Neural progenitor cell (in vitro differentiated cells): ENCODE measurements around the gene TENT4A. TPM values are rescaled to one million over a fixed set of nuclear protein-coding genes. Genes with fewer than 3 reads are reported as not detected.

ENCODE experiments used
- DNase-seq: peaks from one replicate; pipeline ENCODE4 v3.0.0-alpha.2; 2016; ENCODE audit warnings: low spot score
- H2AFZ ChIP-seq: fragments of 200-600 bp; sonication (generic); replicated peaks from 2 replicates; pipeline ENCODE4 v1.6.1; 2016; ENCODE audit warnings: antibody characterized with exemption
- H3F3A ChIP-seq: fragments of 200-600 bp; sonication (generic); 2 replicates; pipeline ENCODE4 v1.6.1; 2016; ENCODE audit warnings: antibody characterized with exemption, low read depth
- H3K27ac ChIP-seq: fragments of 200-600 bp; sonication (generic); 2 replicates; pipeline ENCODE4 v1.5.1; 2016; ENCODE audit warnings: mild to moderate bottlenecking
- H3K27me3 ChIP-seq: fragments of 200-600 bp; sonication (generic); 2 replicates; pipeline ENCODE4 v1.6.1; 2016; ENCODE audit warnings: mild to moderate bottlenecking, moderate library complexity
- H3K36me3 ChIP-seq: fragments of 200-600 bp; sonication (generic); 2 replicates; pipeline ENCODE4 v1.5.1; 2016
- H3K4me1 ChIP-seq: fragments of 200-600 bp; sonication (generic); 2 replicates; pipeline ENCODE4 v1.6.1; 2016; ENCODE audit warnings: mixed run types
- H3K4me2 ChIP-seq: fragments of 200-600 bp; sonication (generic); 2 replicates; pipeline ENCODE4 v1.6.1; 2016
- H3K4me3 ChIP-seq: fragments of 200-600 bp; sonication (generic); 2 replicates; pipeline ENCODE4 v1.5.1; 2016
- H3K79me2 ChIP-seq: fragments of 200-600 bp; sonication (generic); 2 replicates; pipeline ENCODE4 v1.6.1; 2016; ENCODE audit warnings: low read depth
- H3K9ac ChIP-seq: fragments of 200-600 bp; sonication (generic); 2 replicates; pipeline ENCODE4 v1.6.1; 2016
- H3K9me3 ChIP-seq: fragments of 200-600 bp; sonication (generic); 2 replicates; pipeline ENCODE4 v1.5.1; 2016; ENCODE audit warnings: low read depth
- H4K20me1 ChIP-seq: fragments of 200-600 bp; sonication (generic); 2 replicates; pipeline ENCODE4 v1.6.1; 2016; ENCODE audit warnings: low read depth
- H3K27ac Mint-ChIP-seq: 3 replicates; pipeline ENCODE4 v1.8.0; 2021; ENCODE audit warnings: mixed read lengths
- H3K27me3 Mint-ChIP-seq: 2 replicates; pipeline ENCODE4 v1.8.0; 2022; ENCODE audit warnings: low read depth, mild to moderate bottlenecking, inconsistent platforms, moderate library complexity, mixed read lengths; ENCODE audit not compliant: insufficient read depth
- H3K36me3 Mint-ChIP-seq: 3 replicates; pipeline ENCODE4 v1.8.0; 2021; ENCODE audit warnings: mixed read lengths
- H3K4me1 Mint-ChIP-seq: 3 replicates; pipeline ENCODE4 v1.8.0; 2021; ENCODE audit warnings: mixed read lengths
- H3K4me3 Mint-ChIP-seq: 3 replicates; pipeline ENCODE4 v1.8.0; 2021; ENCODE audit warnings: mild to moderate bottlenecking, moderate library complexity, mixed read lengths
- H3K9me3 Mint-ChIP-seq: 3 replicates; pipeline ENCODE4 v1.8.0; 2020; ENCODE audit warnings: mixed read lengths
- EZH2 ChIP-seq: fragments of 200-600 bp; sonication (generic); IDR thresholded peaks from 2 replicates; pipeline ENCODE4 v1.6.1; 2017; ENCODE audit warnings: antibody characterized with exemption, mild to moderate bottlenecking, moderate library complexity
- EZH2phosphoT487 ChIP-seq: fragments of 200-600 bp; sonication (generic); IDR thresholded peaks from 2 replicates; pipeline ENCODE4 v1.6.1; 2017; ENCODE audit warnings: antibody characterized with exemption
- total RNA-seq: library from RNA; depleted of rRNA; stranded (reverse); fragments of >200 nt; gene quantifications from 2 replicates; pipeline ENCODE4 v1.2.3, GENCODE V29; 2015; ENCODE audit warnings: low replicate concordance
- TF ChIP-seq, protein P1 (sequence below): fragments of 200-600 bp; sonication (generic); IDR thresholded peaks from 2 replicates; pipeline ENCODE4 v1.5.1; 2017; ENCODE audit warnings: antibody characterized with exemption, mild to moderate bottlenecking

TENT4A gene
- total RNA-seq, 1 donor from 2014 or later = 20.9 TPM

DNA sequence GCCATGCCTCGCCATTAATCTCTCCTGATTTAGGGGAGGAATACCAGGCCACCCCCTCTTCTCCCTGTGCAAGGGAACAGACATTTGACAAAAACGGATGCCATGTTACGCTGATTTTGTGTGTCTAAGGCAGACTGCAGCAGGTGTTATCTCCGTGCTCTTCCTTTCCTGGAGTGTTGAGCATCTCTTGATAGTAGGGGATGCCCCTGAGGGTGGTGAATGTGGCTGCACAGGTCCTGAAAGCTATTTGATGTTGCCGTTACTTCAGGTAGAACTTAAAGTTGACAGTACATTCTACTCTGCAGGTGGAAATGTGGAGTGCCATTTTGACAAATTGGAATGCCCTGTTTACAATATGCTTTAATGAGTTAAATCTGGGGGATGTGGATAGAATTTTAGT lies 21.5 kb downstream of the TENT4A start:
- Mint-ChIP-seq H3K4me3 (no peak overlapping the region), H3K9me3 (no peaks in the 10 kb centered on the region), H3K36me3 (peaks cover 25% of the 10 kb centered on the region), H3K27me3 (no peaks in the 10 kb centered on the region), H3K4me1 (peaks cover 30% of the 10 kb centered on the region), H3K27ac (no peak overlapping the region)
- Histone ChIP-seq H3K9ac (no peak overlapping the region), H3K27ac (no peak overlapping the region), H3K4me2 (no peak overlapping the region), H3K27me3 (no peaks in the 10 kb centered on the region), H3F3A (no peaks in the 10 kb centered on the region), H3K4me1 (peaks cover 13% of the 10 kb centered on the region), H3K4me3 (no peak overlapping the region), H2AFZ (no peak overlapping the region), H3K36me3 (no peaks in the 10 kb centered on the region), H3K9me3 (no peaks in the 10 kb centered on the region), H3K79me2 (peaks cover 79% of the 10 kb centered on the region), H4K20me1 (peaks cover 76% of the 10 kb centered on the region)
- DNase-seq = no peak
- TF ChIP-seq EZH2 (no peak), EZH2phosphoT487 (no peak)
- TF ChIP-seq, protein P1, sequence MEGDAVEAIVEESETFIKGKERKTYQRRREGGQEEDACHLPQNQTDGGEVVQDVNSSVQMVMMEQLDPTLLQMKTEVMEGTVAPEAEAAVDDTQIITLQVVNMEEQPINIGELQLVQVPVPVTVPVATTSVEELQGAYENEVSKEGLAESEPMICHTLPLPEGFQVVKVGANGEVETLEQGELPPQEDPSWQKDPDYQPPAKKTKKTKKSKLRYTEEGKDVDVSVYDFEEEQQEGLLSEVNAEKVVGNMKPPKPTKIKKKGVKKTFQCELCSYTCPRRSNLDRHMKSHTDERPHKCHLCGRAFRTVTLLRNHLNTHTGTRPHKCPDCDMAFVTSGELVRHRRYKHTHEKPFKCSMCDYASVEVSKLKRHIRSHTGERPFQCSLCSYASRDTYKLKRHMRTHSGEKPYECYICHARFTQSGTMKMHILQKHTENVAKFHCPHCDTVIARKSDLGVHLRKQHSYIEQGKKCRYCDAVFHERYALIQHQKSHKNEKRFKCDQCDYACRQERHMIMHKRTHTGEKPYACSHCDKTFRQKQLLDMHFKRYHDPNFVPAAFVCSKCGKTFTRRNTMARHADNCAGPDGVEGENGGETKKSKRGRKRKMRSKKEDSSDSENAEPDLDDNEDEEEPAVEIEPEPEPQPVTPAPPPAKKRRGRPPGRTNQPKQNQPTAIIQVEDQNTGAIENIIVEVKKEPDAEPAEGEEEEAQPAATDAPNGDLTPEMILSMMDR = no peak

DNA sequence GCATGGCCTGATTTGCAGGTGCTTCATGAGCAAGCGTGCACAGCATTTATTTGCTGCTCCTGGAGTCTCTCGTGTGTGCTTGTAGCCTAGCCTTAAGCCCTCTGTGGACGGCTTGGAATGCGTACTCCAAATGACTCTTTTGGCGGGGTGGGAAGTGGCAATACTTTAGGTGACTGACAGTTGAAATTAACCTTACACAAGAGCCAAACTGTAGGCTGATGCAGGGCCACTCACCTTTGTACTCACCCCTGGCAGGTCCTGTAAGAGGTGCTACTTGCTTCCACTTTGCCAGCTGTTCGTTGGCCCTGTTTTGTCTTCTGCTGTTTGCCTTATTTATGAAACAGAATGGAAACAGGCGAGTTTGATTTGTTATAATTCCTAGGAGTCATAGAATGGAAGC lies 22.9 kb downstream of the TENT4A start:
- TF ChIP-seq EZH2 = no peak
- no peak for TF ChIP-seq EZH2phosphoT487
- no peaks in the 10 kb centered on the region for H3K9me3 Mint-ChIP-seq
- Histone ChIP-seq H3K9ac (no peak overlapping the region), H4K20me1 (peaks cover 71% of the 10 kb centered on the region), H2AFZ (no peak overlapping the region), H3K79me2 (peaks cover 66% of the 10 kb centered on the region), H3K9me3 (no peaks in the 10 kb centered on the region), H3K27ac (no peak overlapping the region), H3K27me3 (no peaks in the 10 kb centered on the region), H3K4me2 (no peak overlapping the region), H3K4me1 (peaks cover 11% of the 10 kb centered on the region), H3K4me3 (no peak overlapping the region), H3F3A (no peaks in the 10 kb centered on the region), H3K36me3 (no peaks in the 10 kb centered on the region)
- H3K27ac Mint-ChIP-seq = no peak overlapping the region
- H3K4me1 Mint-ChIP-seq = peaks cover 24% of the 10 kb centered on the region
- H3K36me3 Mint-ChIP-seq = peaks cover 31% of the 10 kb centered on the region
- no peak overlapping the region for H3K4me3 Mint-ChIP-seq
- no peak for DNase-seq
- H3K27me3 Mint-ChIP-seq = no peaks in the 10 kb centered on the region

DNA sequence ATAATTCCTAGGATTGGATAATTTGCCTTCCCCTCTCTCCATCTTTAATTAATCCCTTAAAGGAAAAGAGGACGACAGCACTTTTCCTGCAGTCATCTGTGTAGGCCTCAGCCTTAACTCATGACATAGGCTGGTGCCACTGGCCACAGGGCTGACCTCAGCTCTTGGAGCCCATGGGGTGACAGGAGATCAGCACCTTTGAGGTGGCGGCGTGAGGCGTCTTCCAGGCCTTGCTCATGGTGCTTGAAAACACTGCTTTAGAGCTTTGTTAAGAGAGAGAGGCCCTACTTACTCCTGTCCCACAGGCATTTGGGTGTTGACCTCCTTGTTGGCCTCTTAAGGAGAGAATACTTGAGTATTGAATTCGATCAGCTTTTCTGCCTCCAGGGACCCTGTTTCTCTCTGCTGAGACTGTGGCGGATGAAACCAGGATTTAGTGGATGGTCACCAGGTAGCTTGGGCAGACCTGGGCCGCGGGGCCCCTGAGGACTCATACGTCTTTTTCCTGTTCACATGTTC lies 23.4 kb downstream of the TENT4A start:
- Mint-ChIP-seq H3K4me3 (no peak overlapping the region), H3K36me3 (peaks cover 31% of the 10 kb centered on the region), H3K27me3 (peaks cover under 1% of the 10 kb centered on the region), H3K4me1 (peaks cover 21% of the 10 kb centered on the region), H3K27ac (no peak overlapping the region), H3K9me3 (no peaks in the 10 kb centered on the region)
- TF ChIP-seq, protein P1 = no peak
- TF ChIP-seq EZH2phosphoT487 (no peak), EZH2 (no peak)
- Histone ChIP-seq H3K79me2 (peaks cover 62% of the 10 kb centered on the region), H3K4me3 (no peak overlapping the region), H4K20me1 (peaks cover 71% of the 10 kb centered on the region), H3K4me1 (peaks cover 7% of the 10 kb centered on the region), H2AFZ (no peak overlapping the region), H3K27me3 (no peaks in the 10 kb centered on the region), H3K4me2 (no peak overlapping the region), H3F3A (no peaks in the 10 kb centered on the region), H3K9ac (no peak overlapping the region), H3K9me3 (no peaks in the 10 kb centered on the region), H3K27ac (no peak overlapping the region), H3K36me3 (no peaks in the 10 kb centered on the region)
- DNase-seq = no peak

DNA sequence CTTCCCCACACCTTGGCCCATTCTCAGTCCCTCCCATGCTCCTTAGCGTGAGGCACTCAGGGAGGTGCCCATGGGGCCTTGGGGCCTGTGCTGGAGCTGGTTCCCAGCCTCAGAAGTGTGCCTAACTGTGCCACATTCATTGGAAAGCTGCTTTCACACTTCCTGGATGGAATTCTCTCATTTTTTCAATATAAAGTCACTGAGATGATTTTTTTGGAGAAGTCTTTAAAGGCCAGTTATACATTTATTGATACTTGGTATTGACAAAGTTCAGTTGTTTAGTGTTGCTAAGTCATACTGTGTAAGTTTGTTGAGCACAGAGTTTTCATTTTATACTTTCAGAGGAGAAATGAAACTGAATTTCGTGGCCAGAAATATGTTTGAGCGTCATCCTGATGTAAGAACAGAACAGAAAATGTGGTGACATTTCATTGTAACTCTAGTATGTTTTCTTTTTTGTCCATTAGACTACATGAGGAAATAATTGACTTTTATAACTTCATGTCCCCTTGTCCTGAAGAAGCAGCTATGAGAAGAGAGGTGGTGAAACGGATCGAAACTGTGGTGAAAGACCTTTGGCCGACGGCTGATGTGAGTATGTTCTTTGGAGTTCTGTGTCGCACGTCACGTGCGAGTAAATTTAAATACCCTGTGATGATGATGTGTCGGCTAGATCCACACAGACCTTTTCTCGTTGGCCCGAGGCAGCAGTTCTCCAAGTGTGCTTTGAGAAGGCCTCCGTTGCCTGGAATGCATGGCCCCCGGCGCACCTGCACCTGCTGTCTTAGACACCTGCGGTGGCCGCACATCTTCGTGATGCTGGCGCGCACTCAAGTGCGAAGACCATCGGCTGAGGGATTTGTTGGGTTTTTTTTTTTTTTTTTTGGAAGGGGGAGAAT lies 24.1 kb downstream of the TENT4A start:
- H3K9me3 Mint-ChIP-seq = no peaks in the 10 kb centered on the region
- Histone ChIP-seq H3F3A (no peaks in the 10 kb centered on the region), H2AFZ (no peak overlapping the region), H3K4me3 (no peak overlapping the region), H3K27me3 (no peaks in the 10 kb centered on the region), H3K27ac (no peak overlapping the region), H3K4me1 (no peaks in the 10 kb centered on the region), H3K9me3 (no peaks in the 10 kb centered on the region), H3K4me2 (no peak overlapping the region), H3K79me2 (peaks cover 58% of the 10 kb centered on the region), H3K36me3 (no peaks in the 10 kb centered on the region), H4K20me1 (peaks cover 71% of the 10 kb centered on the region), H3K9ac (no peak overlapping the region)
- no peak for DNase-seq
- peaks cover 31% of the 10 kb centered on the region for H3K36me3 Mint-ChIP-seq
- peaks cover 14% of the 10 kb centered on the region for H3K4me1 Mint-ChIP-seq
- TF ChIP-seq EZH2 (no peak), EZH2phosphoT487 (no peak)
- TF ChIP-seq, protein P1 = no peak
- H3K27ac Mint-ChIP-seq = no peak overlapping the region
- no peak overlapping the region for H3K4me3 Mint-ChIP-seq
- H3K27me3 Mint-ChIP-seq = peaks cover 2% of the 10 kb centered on the region
